Measurements from ENCODE around the gene PRKCA. TPM values are rescaled to one million over a fixed set of nuclear protein-coding genes. Genes with fewer than 3 reads are reported as not detected.

PRKCA gene
- total RNA-seq, 4 donors from 2014 or later = 55.8 to 90.7 (median 66.7) TPM

DNA sequence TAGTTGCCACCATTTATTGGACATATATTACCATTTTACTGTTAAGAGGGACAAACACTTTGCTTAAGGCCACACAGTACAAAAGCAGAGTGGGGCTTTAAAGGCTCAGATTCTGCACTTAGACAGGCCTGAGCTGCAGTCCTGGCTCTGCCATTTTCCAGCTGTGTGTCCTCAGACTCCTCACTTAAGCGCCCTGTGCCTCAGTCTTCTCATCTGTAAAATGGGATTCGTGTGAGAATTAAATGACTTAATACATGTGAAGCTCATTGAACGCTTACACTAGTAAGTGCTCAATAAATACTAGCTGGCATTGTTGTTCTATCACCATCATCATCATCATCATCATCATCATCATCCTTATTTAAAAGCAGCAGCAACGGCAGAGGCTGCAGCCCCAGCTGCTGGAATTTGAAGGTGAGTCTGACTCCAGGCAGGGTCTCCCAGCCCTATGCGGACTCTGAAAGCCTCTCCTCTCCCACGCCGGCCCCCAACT, 532.1 kb downstream of the PRKCA start:
- Histone ChIP-seq H3K4me1 (peaks cover 0 to 5% (median 0%) of the 10 kb centered on the region in 4 donors), H3K27ac (no peak overlapping the region), H3K4me3 (no peak overlapping the region), H3K27me3 (peaks cover 2 to 45% of the 10 kb centered on the region in 2 donors), H3K36me3 (no peaks in the 10 kb centered on the region), H3K9me3 (no peaks in the 10 kb centered on the region)
- 39 to 43% methylated on average over 7 of the region's 7 CpGs for WGBS, 2 donors
- TF ChIP-seq POLR2A (IDR thresholded peaks at IDR 0.05) (no peak), EP300 (IDR thresholded peaks at IDR 0.05) (no peak), CTCF (IDR thresholded peaks at IDR 0.05) (no peak)
- no peak for DNase-seq (ENCODE audit: low spot score in 2 of 2)

GRCh38 chr17:66834919-66835454, 532.6 kb downstream of the PRKCA start, which contains the start of gene CACNG5:
CACNG5 (plus strand) TSS chr17:66835117; CDS start chr17:66877333, 42,216 bp downstream.
- no peak for DNase-seq (ENCODE audit: low spot score in 2 of 2)
- Histone ChIP-seq H3K27me3 (peaks cover 2 to 43% of the 10 kb centered on the region in 2 donors), H3K27ac (no peak within 1 kb of the TSS), H3K4me1 (peaks cover 0 to 4% (median 0%) of the 10 kb centered on the region in 4 donors), H3K4me3 (no peak within 1 kb of the TSS), H3K9me3 (no peaks in the 10 kb centered on the region), H3K36me3 (no peaks in the 10 kb centered on the region)
- 5 to 7% methylated on average over 3 to 37 of the region's 57 CpGs for WGBS, 2 donors
- TF ChIP-seq CTCF (IDR thresholded peaks at IDR 0.05) (no peak), POLR2A (IDR thresholded peaks at IDR 0.05) (no peak), EP300 (IDR thresholded peaks at IDR 0.05) (no peak)

GRCh38 chr17:66835476-66835875, 533.1 kb downstream of the PRKCA start:
- no peak overlapping the region for H3K27ac ChIP-seq
- H3K9me3 ChIP-seq = no peaks in the 10 kb centered on the region
- WGBS, 2 donors = 50 to 51% methylated on average over 13 to 16 of the region's 16 CpGs
- no peak overlapping the region for H3K4me3 ChIP-seq
- peaks cover 0 to 4% (median 0%) of the 10 kb centered on the region in 4 donors for H3K4me1 ChIP-seq
- no peaks in the 10 kb centered on the region for H3K36me3 ChIP-seq
- H3K27me3 ChIP-seq = peaks cover 2 to 42% of the 10 kb centered on the region in 2 donors
- no peak for DNase-seq (ENCODE audit: low spot score in 2 of 2)
- TF ChIP-seq EP300 (IDR thresholded peaks at IDR 0.05) (no peak), POLR2A (IDR thresholded peaks at IDR 0.05) (no peak), CTCF (IDR thresholded peaks at IDR 0.05) (no peak)

DNA sequence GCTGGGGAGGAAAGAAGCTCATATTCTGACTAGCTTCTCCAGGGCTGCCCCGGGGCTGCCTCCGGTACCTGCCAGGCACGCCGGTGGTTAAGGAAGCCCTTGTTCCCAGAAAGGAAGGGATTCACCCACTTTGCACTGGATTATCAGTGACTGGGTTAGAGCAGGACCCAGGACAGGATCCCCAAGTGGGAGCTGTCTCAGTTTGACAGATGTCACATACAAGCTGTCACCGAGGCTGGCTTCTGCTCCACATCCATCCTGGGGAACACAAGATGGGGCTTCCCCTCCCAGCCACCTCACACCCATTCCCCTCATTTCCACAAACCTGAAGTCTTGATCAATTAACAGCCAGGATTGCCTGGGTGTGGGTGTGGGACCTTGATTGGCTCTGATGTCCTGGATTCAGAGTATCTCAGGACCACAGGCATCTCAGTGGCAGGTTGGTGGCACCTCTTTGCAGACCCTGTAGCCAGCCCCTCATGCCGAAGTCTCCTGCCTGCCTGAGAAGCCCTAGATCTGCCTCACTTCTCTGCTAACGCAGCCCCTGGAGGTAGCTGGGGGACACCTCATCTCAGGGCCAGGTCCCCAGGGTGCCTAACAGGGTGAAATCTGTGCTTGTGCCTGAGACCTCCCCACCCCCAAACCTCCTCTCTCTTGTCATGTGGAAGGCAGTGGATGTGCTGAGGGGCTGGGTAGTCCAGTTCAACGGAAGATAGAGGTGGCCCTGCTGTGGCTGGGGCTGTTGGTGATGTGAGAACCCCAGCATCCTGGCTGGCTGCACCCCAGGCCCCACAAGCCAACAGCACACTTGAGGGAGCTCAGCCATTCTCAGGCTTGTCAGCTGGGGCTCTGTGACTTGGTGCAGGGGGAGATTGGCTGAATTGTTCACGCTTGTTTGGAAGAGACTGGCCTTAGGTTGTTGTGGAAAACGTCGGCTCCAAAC, 533.9 kb downstream of the PRKCA start:
- H3K4me3 ChIP-seq = no peak overlapping the region
- 71 to 73% methylated on average over 10 to 11 of the region's 11 CpGs for WGBS, 2 donors
- no peak for DNase-seq (ENCODE audit: low spot score in 2 of 2)
- H3K36me3 ChIP-seq = no peaks in the 10 kb centered on the region
- peaks cover 2 to 42% of the 10 kb centered on the region in 2 donors for H3K27me3 ChIP-seq
- H3K9me3 ChIP-seq = no peaks in the 10 kb centered on the region
- H3K27ac ChIP-seq = no peak overlapping the region
- no peak for TF ChIP-seq CTCF (IDR thresholded peaks at IDR 0.05)
- TF ChIP-seq EP300 (IDR thresholded peaks at IDR 0.05) = no peak
- TF ChIP-seq POLR2A (IDR thresholded peaks at IDR 0.05) = no peak
- peaks cover 0 to 4% (median 0%) of the 10 kb centered on the region in 4 donors for H3K4me1 ChIP-seq

DNA sequence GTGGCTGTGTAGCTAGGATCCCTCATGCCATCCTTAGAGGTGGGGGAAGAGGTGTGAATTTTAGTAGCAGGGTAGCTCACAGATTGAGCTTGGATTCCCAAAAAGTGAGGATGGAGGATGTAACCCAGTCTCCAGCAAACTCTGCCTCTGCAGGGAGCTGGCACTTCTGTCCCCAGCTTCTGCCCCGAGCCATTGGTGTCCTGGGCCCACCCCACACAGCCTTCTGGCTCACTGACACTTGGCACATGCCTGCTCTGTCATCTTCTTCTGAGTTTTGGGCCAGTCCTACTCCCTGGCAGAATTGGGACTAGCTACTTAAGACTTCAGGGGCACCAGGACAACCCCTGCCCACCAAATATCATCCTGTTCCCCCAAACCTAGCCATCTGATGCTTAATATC, 534.8 kb downstream of the PRKCA start:
- H3K4me1 ChIP-seq = peaks cover 0 to 4% (median 0%) of the 10 kb centered on the region in 4 donors
- WGBS, 2 donors = 80 to 91% methylated on average over 1 of the region's 1 CpG
- no peaks in the 10 kb centered on the region for H3K9me3 ChIP-seq
- H3K4me3 ChIP-seq = no peak overlapping the region
- TF ChIP-seq POLR2A (IDR thresholded peaks at IDR 0.05) = no peak
- TF ChIP-seq CTCF (IDR thresholded peaks at IDR 0.05) = no peak
- no peaks in the 10 kb centered on the region for H3K36me3 ChIP-seq
- DNase-seq (ENCODE audit: low spot score in 2 of 2) = no peak
- peaks cover 2 to 40% of the 10 kb centered on the region in 2 donors for H3K27me3 ChIP-seq
- H3K27ac ChIP-seq = no peak overlapping the region
